Measurements from ENCODE around the gene CYGB.
"Not testable (repeated sequence)": the region's sequence is repeated elsewhere in the genome, so short reads cannot be mapped to it uniquely, and the experiment has no call there.

- not testable (repeated sequence) for TF ChIP-seq CTCF (optimal IDR thresholded peaks at IDR 0.05 in 1 of 3, IDR thresholded peaks at IDR 0.05 in 1 of 3, conservative IDR thresholded peaks at IDR 0.05 in 1 of 3; ENCODE audit: extremely low read depth in 1 of 3, insufficient read depth in 2 of 3, low read length in 3 of 3); EZH2 (IDR thresholded peaks at IDR 0.05; ENCODE audit: low read length)
These were observed 27.6 kb upstream of the CYGB start for GRCh38 chr17:76564991-76565727.
